ENCODE data around the gene RBP3.

RBP3 gene

GRCh38 chr10:47339186-47339735 is 8.9 kb upstream of the RBP3 start:
- DNase-seq, result no peak

DNA sequence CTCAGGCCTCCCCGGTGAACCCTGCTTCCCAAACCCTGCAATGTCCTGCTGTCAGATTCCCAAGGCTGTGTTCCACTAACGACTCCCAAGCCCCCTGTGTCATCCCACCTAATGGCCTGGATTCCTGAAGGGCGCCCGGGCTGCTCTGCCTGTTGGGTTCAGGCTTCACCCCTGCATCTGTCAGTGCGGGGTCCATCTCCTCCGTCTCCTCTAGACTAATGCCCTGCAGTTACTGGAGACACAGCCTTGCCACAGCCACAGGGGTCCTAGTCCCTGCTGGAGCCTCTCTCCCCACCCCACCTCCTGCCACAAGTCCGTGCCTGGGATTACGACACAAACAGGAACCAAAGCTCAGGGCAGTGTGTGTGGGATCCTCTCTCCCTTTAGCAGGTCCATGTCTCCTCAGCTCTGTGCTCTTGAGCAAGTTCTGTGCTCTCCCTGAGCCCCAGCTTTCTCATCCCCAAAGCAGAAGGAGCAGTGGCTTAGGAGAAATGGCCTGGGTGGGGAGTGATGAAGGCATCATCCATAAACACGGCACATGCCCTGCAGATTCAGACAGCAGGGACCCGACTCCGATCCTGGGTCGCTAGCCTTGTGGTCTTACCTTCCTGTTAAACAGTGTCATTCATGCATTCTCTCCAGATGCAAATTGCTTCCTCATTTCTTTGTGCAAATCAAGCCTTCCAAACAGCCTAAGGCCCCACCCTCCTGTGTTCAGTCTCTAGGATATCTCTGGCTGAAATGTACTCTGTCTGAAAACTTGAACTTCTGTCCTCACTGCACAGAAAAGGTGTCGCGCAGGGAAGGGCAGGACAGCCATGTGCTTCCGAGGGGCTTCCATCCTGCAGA is 8.2 kb upstream of the RBP3 start:
- no peak for DNase-seq

GRCh38 chr10:47340608-47341170 is 7.5 kb upstream of the RBP3 start:
- DNase-seq, result peak; percentile 45 to 66

DNA sequence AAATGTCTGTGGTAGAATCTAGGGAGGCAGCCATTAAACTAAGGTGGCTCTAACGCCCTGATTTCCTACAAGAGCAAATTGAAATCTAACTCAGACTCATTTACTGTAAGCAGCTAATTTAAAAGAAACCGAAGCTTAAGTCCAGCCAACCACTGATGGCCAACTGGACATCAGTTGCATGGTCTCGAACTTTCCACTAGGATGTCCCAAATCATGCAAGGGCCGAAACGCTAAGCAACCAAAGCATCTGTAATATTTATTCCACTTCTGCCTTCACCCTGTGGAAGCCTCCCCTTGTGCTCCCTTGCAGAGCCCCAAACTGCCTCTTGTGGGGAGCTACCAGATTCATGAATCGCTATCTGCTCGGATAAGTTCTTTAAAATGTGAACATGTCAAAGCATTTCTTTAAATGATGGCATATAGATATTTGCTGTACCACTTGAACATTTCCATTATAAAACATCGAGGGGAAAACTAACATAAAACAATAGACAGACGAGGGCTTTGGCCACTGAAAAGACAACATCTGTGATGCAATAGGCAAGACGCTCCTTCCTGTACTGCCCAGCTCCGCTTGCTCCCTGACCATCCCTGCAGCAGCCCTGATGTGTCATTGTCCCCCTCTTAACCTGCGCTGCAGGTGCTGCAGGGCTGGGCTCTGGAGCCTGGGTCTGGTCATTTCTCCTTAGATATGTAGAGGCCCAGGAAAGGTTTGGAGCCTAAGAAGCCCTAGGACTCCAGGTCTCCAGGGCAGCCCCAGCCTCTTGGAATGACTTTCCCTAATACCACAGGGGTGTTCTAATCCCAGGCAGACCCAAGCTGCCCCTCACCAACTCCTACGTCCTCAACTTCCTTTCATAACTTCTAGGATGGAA is 2.9 kb upstream of the RBP3 start:
- DNase-seq, result no peak

DNA sequence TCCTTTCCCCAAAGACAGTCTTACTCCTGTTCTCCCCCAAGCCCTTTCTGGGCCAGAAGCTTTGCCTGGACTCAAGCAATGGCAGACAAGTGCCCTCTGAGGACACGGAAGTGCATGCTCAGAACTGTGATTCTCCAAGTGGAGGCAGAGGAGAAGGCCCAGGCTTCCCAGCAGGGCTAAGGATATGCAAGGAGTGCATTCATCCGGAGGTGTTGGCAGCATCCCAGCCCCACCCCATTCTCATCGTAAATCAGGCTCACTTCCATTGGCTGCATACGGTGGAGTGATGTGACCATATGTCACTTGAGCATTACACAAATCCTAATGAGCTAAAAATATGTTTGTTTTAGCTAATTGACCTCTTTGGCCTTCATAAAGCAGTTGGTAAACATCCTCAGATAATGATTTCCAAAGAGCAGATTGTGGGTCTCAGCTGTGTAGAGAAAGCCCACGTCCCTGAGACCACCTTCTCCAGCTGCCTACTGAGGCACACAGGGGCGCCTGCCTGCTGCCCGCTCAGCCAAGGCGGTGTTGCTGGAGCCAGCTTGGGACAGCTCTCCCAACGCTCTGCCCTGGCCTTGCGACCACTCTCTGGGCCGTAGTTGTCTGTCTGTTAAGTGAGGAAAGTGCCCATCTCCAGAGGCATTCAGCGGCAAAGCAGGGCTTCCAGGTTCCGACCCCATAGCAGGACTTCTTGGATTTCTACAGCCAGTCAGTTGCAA is 1.4 kb upstream of the RBP3 start:
- no peak for DNase-seq

DNA sequence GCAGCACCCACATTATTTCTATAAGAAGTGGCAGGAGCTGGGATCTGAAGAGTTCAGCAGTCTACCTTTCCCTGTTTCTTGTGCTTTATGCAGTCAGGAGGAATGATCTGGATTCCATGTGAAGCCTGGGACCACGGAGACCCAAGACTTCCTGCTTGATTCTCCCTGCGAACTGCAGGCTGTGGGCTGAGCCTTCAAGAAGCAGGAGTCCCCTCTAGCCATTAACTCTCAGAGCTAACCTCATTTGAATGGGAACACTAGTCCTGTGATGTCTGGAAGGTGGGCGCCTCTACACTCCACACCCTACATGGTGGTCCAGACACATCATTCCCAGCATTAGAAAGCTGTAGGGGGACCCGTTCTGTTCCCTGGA is 874 bp upstream of the RBP3 start:
- no peak for DNase-seq

GRCh38 chr10:47348661-47349470 is 703 bp downstream of the RBP3 start:
- DNase-seq, result no peak

DNA sequence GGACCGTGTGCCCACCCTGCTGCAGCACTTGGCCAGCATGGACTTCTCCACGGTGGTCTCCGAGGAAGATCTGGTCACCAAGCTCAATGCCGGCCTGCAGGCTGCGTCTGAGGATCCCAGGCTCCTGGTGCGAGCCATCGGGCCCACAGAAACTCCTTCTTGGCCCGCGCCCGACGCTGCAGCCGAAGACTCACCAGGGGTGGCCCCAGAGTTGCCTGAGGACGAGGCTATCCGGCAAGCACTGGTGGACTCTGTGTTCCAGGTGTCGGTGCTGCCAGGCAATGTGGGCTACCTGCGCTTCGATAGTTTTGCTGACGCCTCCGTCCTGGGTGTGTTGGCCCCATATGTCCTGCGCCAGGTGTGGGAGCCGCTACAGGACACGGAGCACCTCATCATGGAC is 1.4 kb downstream of the RBP3 start:
- no peak for DNase-seq

- DNase-seq, result no peak
Measured at GRCh38 chr10:47349941-47350371, 1.8 kb downstream of the RBP3 start.

GRCh38 chr10:47350671-47351640 is 2.8 kb downstream of the RBP3 start:
- no peak for DNase-seq

GRCh38 chr10:47351899-47352815 is 4.0 kb downstream of the RBP3 start:
- DNase-seq, result no peak

- DNase-seq, result no peak
Measured at GRCh38 chr10:47353351-47353750, 5.2 kb downstream of the RBP3 start.

- no peak for DNase-seq
Measured at GRCh38 chr10:47354165-47354564, 6.0 kb downstream of the RBP3 start.

GRCh38 chr10:47354900-47355299 is 6.7 kb downstream of the RBP3 start:
- DNase-seq, result no peak

GRCh38 chr10:47356708-47357107 is 8.5 kb downstream of the RBP3 start:
- no peak for DNase-seq

GRCh38 chr10:47357131-47357582 is 9.0 kb downstream of the RBP3 start:
- DNase-seq, result no peak

DNA sequence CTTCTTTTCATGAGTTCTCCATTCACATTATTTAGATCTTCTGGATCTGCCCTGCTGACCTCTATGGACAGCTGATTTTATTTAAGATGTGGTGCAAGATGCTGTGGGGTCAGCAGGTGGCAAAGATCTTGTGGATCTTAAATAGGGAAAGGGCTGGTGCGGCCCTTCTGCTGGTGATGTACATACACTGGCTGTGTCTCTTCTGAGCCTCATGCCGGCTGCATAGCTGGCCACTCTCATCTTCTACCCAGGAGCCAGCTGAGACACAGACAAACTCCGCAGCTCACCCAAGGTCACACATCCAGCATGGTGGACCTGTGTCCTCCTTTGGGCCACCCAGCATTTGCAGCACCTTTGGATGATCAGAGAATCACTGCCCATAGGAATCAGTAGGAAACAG is 9.7 kb downstream of the RBP3 start:
- DNase-seq, result no peak

DNA sequence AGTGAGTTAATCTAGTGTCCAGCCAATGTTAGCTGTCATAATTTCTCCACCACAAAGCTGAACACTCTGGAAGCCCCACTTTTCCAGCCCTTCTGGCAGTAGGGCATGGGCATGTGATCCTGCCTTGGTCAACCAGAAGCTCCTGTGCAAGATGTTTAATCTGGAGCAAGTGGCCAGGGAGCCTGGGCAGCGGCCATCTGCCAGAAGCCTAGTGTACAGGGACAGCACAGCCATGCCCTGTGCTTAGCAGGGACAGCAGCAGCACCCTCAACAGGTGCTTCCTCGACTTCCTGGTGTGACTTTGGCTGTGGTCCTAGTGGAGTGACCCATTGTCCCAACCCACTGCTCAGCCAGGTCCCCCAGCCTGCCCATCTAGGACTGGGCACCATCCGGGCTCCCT is 10.3 kb downstream of the RBP3 start:
- no peak for DNase-seq

GRCh38 chr10:47359101-47359500 is 10.9 kb downstream of the RBP3 start:
- no peak for DNase-seq
